H9 (cell line): ENCODE data around the gene SSX2IP. TPM values are rescaled to one million over a fixed set of nuclear protein-coding genes. Genes with fewer than 3 reads are reported as not detected.

ENCODE experiments used
- DNase-seq: peaks from one replicate; pipeline ENCODE4 v3.0.0-alpha.2; 2017
- H2AFZ ChIP-seq: one replicate; pipeline ENCODE4 v1.6.1; 2013; ENCODE audit warnings: mild to moderate bottlenecking, low read length, control low read depth, moderate library complexity
- H2AK5ac ChIP-seq: 2 replicates; pipeline ENCODE4 v1.6.1; 2013; ENCODE audit warnings: low read length, control low read depth, mixed read lengths; ENCODE audit not compliant: insufficient read length
- H2BK120ac ChIP-seq: one replicate; pipeline ENCODE4 v1.6.1; 2013; ENCODE audit warnings: low read depth, mild to moderate bottlenecking, low read length, control low read depth, inconsistent platforms; ENCODE audit not compliant: poor library complexity, severe bottlenecking
- H2BK12ac ChIP-seq: 2 replicates; pipeline ENCODE4 v1.6.1; 2013; ENCODE audit warnings: low read length, control low read depth, mixed read lengths, low read depth; ENCODE audit not compliant: insufficient read length
- H2BK15ac ChIP-seq: 2 replicates; pipeline ENCODE4 v1.6.1; 2013; ENCODE audit warnings: low read depth, low read length, control low read depth
- H2BK20ac ChIP-seq: one replicate; pipeline ENCODE4 v1.6.1; 2013; ENCODE audit warnings: low read depth, mild to moderate bottlenecking, low read length, control low read depth, inconsistent platforms; ENCODE audit not compliant: poor library complexity, severe bottlenecking
- H2BK5ac ChIP-seq: 2 replicates; pipeline ENCODE4 v1.6.1; 2013; ENCODE audit warnings: low read length, control low read depth, mixed read lengths; ENCODE audit not compliant: insufficient read length
- H3K14ac ChIP-seq: 2 replicates; pipeline ENCODE4 v1.6.1; 2013; ENCODE audit warnings: low read length, control low read depth; ENCODE audit not compliant: insufficient read depth
- H3K18ac ChIP-seq: 2 replicates; pipeline ENCODE4 v1.6.1; 2013; ENCODE audit warnings: low read depth, mild to moderate bottlenecking, mixed read lengths, low read length, control low read depth; ENCODE audit not compliant: insufficient read length
- H3K23ac ChIP-seq: 2 replicates; pipeline ENCODE4 v1.6.1; 2013; ENCODE audit warnings: low read length, control low read depth, mixed read lengths, low read depth; ENCODE audit not compliant: insufficient read length
- H3K23me2 ChIP-seq: 2 replicates; pipeline ENCODE4 v1.6.1; 2013; ENCODE audit warnings: low read depth, mild to moderate bottlenecking, mixed read lengths, low read length, control low read depth; ENCODE audit not compliant: insufficient read length, poor library complexity, severe bottlenecking
- H3K27ac ChIP-seq: 2 replicates; pipeline ENCODE4 v1.5.1; 2013; ENCODE audit warnings: low read length, control low read depth, mixed read lengths, low read depth; ENCODE audit not compliant: insufficient read length
- H3K27me3 ChIP-seq: 2 replicates; pipeline ENCODE4 v1.6.1; 2013; ENCODE audit warnings: low read length, control low read depth, inconsistent platforms; ENCODE audit not compliant: insufficient read depth
- H3K4ac ChIP-seq: 2 replicates; pipeline ENCODE4 v1.6.1; 2013; ENCODE audit warnings: low read depth, mild to moderate bottlenecking, control low read depth, inconsistent platforms, low read length, moderate library complexity
- H3K4me1 ChIP-seq: 2 replicates; pipeline ENCODE4 v1.6.1; 2013; ENCODE audit warnings: low read length, control low read depth, inconsistent platforms; ENCODE audit not compliant: insufficient read depth
- H3K4me2 ChIP-seq: 2 replicates; pipeline ENCODE4 v1.6.1; 2013; ENCODE audit warnings: low read length, control low read depth, mixed read lengths; ENCODE audit not compliant: insufficient read length, insufficient read depth
- H3K56ac ChIP-seq: 2 replicates; pipeline ENCODE4 v1.6.1; 2013; ENCODE audit warnings: low read depth, mild to moderate bottlenecking, mixed read lengths, low read length, control low read depth; ENCODE audit not compliant: insufficient read length
- H3K79me1 ChIP-seq: 2 replicates; pipeline ENCODE4 v1.6.1; 2013; ENCODE audit warnings: low read depth, mild to moderate bottlenecking, moderate library complexity, low read length, control low read depth, inconsistent platforms; ENCODE audit not compliant: insufficient read depth, poor library complexity, severe bottlenecking
- H3K79me2 ChIP-seq: 2 replicates; pipeline ENCODE4 v1.6.1; 2013; ENCODE audit warnings: low read length, control low read depth, inconsistent platforms; ENCODE audit not compliant: insufficient read depth
- H3K9ac ChIP-seq: 2 replicates; pipeline ENCODE4 v1.6.1; 2013; ENCODE audit warnings: low read length, control low read depth, mixed read lengths; ENCODE audit not compliant: insufficient read length; ENCODE audit errors: extremely low read depth
- H3K9me3 ChIP-seq: one replicate; pipeline ENCODE4 v1.6.1; 2013; ENCODE audit warnings: low read depth, low read length, inconsistent platforms; ENCODE audit not compliant: control insufficient read depth
- H3T11ph ChIP-seq: one replicate; pipeline ENCODE4 v1.6.1; 2013; ENCODE audit warnings: mild to moderate bottlenecking, low read length, control low read depth, inconsistent platforms
- H4K20me1 ChIP-seq: one replicate; pipeline ENCODE4 v1.6.1; 2013; ENCODE audit not compliant: control insufficient read depth, insufficient read length, insufficient read depth
- H4K5ac ChIP-seq: 2 replicates; pipeline ENCODE4 v1.6.1; 2013; ENCODE audit warnings: low read depth, mild to moderate bottlenecking, mixed read lengths, low read length, control low read depth; ENCODE audit not compliant: insufficient read length
- H4K8ac ChIP-seq: replicated peaks from 2 replicates; pipeline ENCODE4 v1.6.1; 2013; ENCODE audit warnings: low read length, control low read depth, mixed read lengths, low read depth; ENCODE audit not compliant: insufficient read length
- H4K91ac ChIP-seq: 2 replicates; pipeline ENCODE4 v1.6.1; 2013; ENCODE audit warnings: low read depth, mild to moderate bottlenecking, moderate library complexity, mixed read lengths, low read length, control low read depth; ENCODE audit not compliant: insufficient read length
- H3K27ac Mint-ChIP-seq, 3 experiments: 2 replicates in 2 of 3; 3 replicates in 1 of 3; pipeline ENCODE4 v1.8.0; 2020 to 2021; ENCODE audit warnings: mixed read lengths in 3 of 3, mild to moderate bottlenecking in 1 of 3, moderate library complexity in 1 of 3
- H3K27me3 Mint-ChIP-seq: 2 replicates; pipeline ENCODE4 v1.8.0; 2021; ENCODE audit warnings: low read depth, mild to moderate bottlenecking, moderate library complexity, mixed read lengths
- H3K36me3 Mint-ChIP-seq, 3 experiments: 2 replicates in 2 of 3; 3 replicates in 1 of 3; pipeline ENCODE4 v1.8.0; 2020 to 2021; ENCODE audit warnings: low read depth in 3 of 3, mixed read lengths in 3 of 3; ENCODE audit not compliant: insufficient read depth in 1 of 3
- H3K4me1 Mint-ChIP-seq, 2 experiments: 2 replicates each; pipeline ENCODE4 v1.8.0; 2020; ENCODE audit warnings: mixed read lengths in 2 of 2
- H3K4me3 Mint-ChIP-seq, 2 experiments: 2 replicates in 1 of 2; 3 replicates in 1 of 2; pipeline ENCODE4 v1.8.0; 2020 to 2021; ENCODE audit warnings: mild to moderate bottlenecking in 2 of 2, mixed read lengths in 2 of 2, moderate library complexity in 1 of 2
- H3K9me3 Mint-ChIP-seq, 2 experiments: 2 replicates in 1 of 2; 3 replicates in 1 of 2; pipeline ENCODE4 v1.8.0; 2020; ENCODE audit warnings: mild to moderate bottlenecking in 2 of 2, mixed read lengths in 2 of 2, moderate library complexity in 1 of 2
- CTCF ChIP-seq: fragments of 200-600 bp; sonication (generic); conservative IDR thresholded peaks from 3 replicates; pipeline ENCODE4 v1.8.0; 2021; ENCODE audit warnings: antibody characterized with exemption, mild to moderate bottlenecking
- WGBS: extraction: QIAGEN DNeasy Blood & Tissue Kit; methylation state at CpG from one replicate; pipeline ENCODE4 v1.1.7; 2013; ENCODE audit warnings: missing lambda C conversion rate, low lambda C conversion rate, mixed read lengths; ENCODE audit not compliant: insufficient read length; ENCODE audit errors: extremely low coverage; 5-methylcytosine and 5-hydroxymethylcytosine counted together
- total RNA-seq: library from RNA; stranded (reverse); gene quantifications from 2 replicates; pipeline ENCODE4 v1.2.1, GENCODE V29; 2021

Gene SSX2IP
- total RNA-seq, 1 experiment from 2014 or later, result 19.6 TPM

- Histone ChIP-seq H3T11ph (no peak overlapping the region), H2BK120ac (no peak overlapping the region), H4K8ac (no peak overlapping the region), H2BK15ac (no peak overlapping the region), H3K18ac (no peak overlapping the region), H3K27ac (no peak overlapping the region), H4K91ac (no peak overlapping the region), H3K4ac (no peak overlapping the region), H2BK20ac (no peak overlapping the region), H2AFZ (no peak overlapping the region), H2BK5ac (no peak overlapping the region), H4K5ac (no peak overlapping the region), H3K14ac (no peak overlapping the region), H3K23me2 (no peaks in the 10 kb centered on the region), H3K4me2 (no peak overlapping the region), H3K79me1 (no peaks in the 10 kb centered on the region), H2BK12ac (no peak overlapping the region), H3K9me3 (no peaks in the 10 kb centered on the region), H3K4me1 (peaks cover 9% of the 10 kb centered on the region; the same call in 1 of the 2 replicates), H3K27me3 (no peaks in the 10 kb centered on the region), H3K56ac (no peak overlapping the region), H3K9ac (no peak overlapping the region), H4K20me1 (no peaks in the 10 kb centered on the region), H2AK5ac (no peak overlapping the region), H3K79me2 (no peaks in the 10 kb centered on the region), H3K23ac (no peak overlapping the region)
- Mint-ChIP-seq H3K27me3 (no peaks in the 10 kb centered on the region), H3K4me1 (peaks cover 23 to 27% of the 10 kb centered on the region in 2 experiments), H3K4me3 (no peak overlapping the region), H3K36me3 (peaks cover 0 to 6% (median 2%) of the 10 kb centered on the region in 3 experiments; a peak in 4 of 7 replicates), H3K27ac (no peak overlapping the region), H3K9me3 (peaks cover 7 to 8% of the 10 kb centered on the region in 2 experiments; a peak in 3 of 5 replicates)
- DNase-seq, result no peak
- no peak for TF ChIP-seq CTCF
- WGBS, result no CpG with 5 or more reads among the region's 3 CpGs
Observed at GRCh38 chr1:84736944-84737343, 46.7 kb upstream of the SSX2IP start.
